PC-9 (cell line): Measurements from ENCODE around the gene COL1A2. TPM values are rescaled to one million over a fixed set of nuclear protein-coding genes. Genes with fewer than 3 reads are reported as not detected.

ENCODE experiments used
- BruUV-seq: library from RNA; stranded (reverse); fragments of 400-500 nt; replicated peaks from 2 replicates; lab custom pipeline; 2021; lab: Mats Ljungman, UMichigan
- CTCF ChIA-PET: fragments of 300-600 bp; sonication (Branson Sonifier 250); formaldehyde crosslinking; loops from one replicate; lab custom pipeline; 2022; ENCODE audit warnings: antibody characterized with exemption; lab: Charles Lee
- POLR2A ChIA-PET: fragments of 300-600 bp; sonication (Branson Sonifier 250); formaldehyde crosslinking; loops from one replicate; lab custom pipeline; 2022; ENCODE audit warnings: antibody characterized with exemption; ENCODE audit not compliant: unreplicated experiment; lab: Charles Lee
- DNase-seq, 2 experiments: peaks; one replicate each; pipeline versions ENCODE4 v3.0.0 to v3.0.0-alpha.2; 2015 to 2022; ENCODE audit warnings: mixed read lengths in 1 of 2
- H2AFZ ChIP-seq: fragments of 200-600 bp; sonication (generic); 2 replicates; pipeline ENCODE4 v1.8.1; 2017; ENCODE audit warnings: antibody characterized with exemption
- H3F3A ChIP-seq: fragments of 200-600 bp; sonication (generic); 2 replicates; pipeline ENCODE4 v1.8.1; 2017; ENCODE audit warnings: antibody characterized with exemption, mild to moderate bottlenecking, low read depth; ENCODE audit not compliant: insufficient read depth
- H3K27ac ChIP-seq: fragments of 200-600 bp; sonication (generic); 2 replicates; pipeline ENCODE4 v1.6.1; 2016; ENCODE audit warnings: mixed run types
- H3K27me3 ChIP-seq: fragments of 200-600 bp; sonication (generic); 2 replicates; pipeline ENCODE4 v1.6.1; 2016; ENCODE audit warnings: low read depth, mixed run types; ENCODE audit not compliant: insufficient read depth
- H3K36me3 ChIP-seq: fragments of 200-600 bp; sonication (generic); 2 replicates; pipeline ENCODE4 v1.6.1; 2016; ENCODE audit warnings: low read depth, mixed run types
- H3K4me1 ChIP-seq: fragments of 200-600 bp; sonication (generic); replicated peaks from 2 replicates; pipeline ENCODE4 v1.6.1; 2016; ENCODE audit warnings: mixed run types; ENCODE audit not compliant: insufficient read depth
- H3K4me2 ChIP-seq: fragments of 200-600 bp; sonication (generic); 2 replicates; pipeline ENCODE4 v1.6.1; 2017; ENCODE audit warnings: mixed run types
- H3K4me3 ChIP-seq: fragments of 200-600 bp; sonication (generic); 2 replicates; pipeline ENCODE4 v1.6.1; 2016; ENCODE audit warnings: mixed run types
- H3K79me2 ChIP-seq: fragments of 200-600 bp; sonication (generic); 2 replicates; pipeline ENCODE4 v1.6.1; 2017; ENCODE audit warnings: low read depth, mixed run types
- H3K9me2 ChIP-seq: fragments of 200-600 bp; sonication (generic); 2 replicates; pipeline ENCODE4 v1.8.1; 2017; ENCODE audit warnings: mild to moderate bottlenecking; ENCODE audit not compliant: insufficient read depth
- H3K9me3 ChIP-seq: fragments of 200-600 bp; sonication (generic); 2 replicates; pipeline ENCODE4 v1.8.1; 2016; ENCODE audit warnings: low read depth; ENCODE audit not compliant: insufficient read depth
- H4K20me1 ChIP-seq: fragments of 200-600 bp; sonication (generic); 2 replicates; pipeline ENCODE4 v1.8.1; 2017; ENCODE audit not compliant: insufficient read depth
- CTCF ChIP-seq: fragments of 200-600 bp; sonication (generic); conservative IDR thresholded peaks from 2 replicates; pipeline ENCODE4 v1.6.1; 2017; ENCODE audit warnings: mixed run types, antibody characterized with exemption, mild to moderate bottlenecking, moderate library complexity
- EZH2 ChIP-seq: fragments of 200-600 bp; sonication (generic); IDR thresholded peaks from 2 replicates; pipeline ENCODE4 v1.8.0; 2017; ENCODE audit warnings: antibody characterized with exemption, low read depth
- intact Hi-C: fragments of 100-400 bp; cut with micrococcal nuclease; formaldehyde crosslinking; loops from one replicate; pipeline ENCODE4 v1.10.0; 2022; ENCODE audit not compliant: unreplicated experiment
- total RNA-seq: library from RNA; stranded (reverse); gene quantifications from 2 replicates; pipeline ENCODE4 v1.2.3, GENCODE V29; 2021

Gene COL1A2
- total RNA-seq, 1 experiment from 2014 or later: not detected

- no peaks in the 10 kb centered on the region for H3K27me3 ChIP-seq
- ChIA-PET CTCF (no interaction called here), POLR2A (no interaction called here)
- H3K4me3 ChIP-seq: no peak overlapping the region
- no peaks in the 10 kb centered on the region for H3K79me2 ChIP-seq
- no peak overlapping the region for H3K4me2 ChIP-seq
- H4K20me1 ChIP-seq: no peaks in the 10 kb centered on the region
- no peaks in the 10 kb centered on the region for H3K4me1 ChIP-seq
- no peaks in the 10 kb centered on the region for H3K36me3 ChIP-seq
- no peak for DNase-seq
- no TSS peak for BruUV-seq
- TF ChIP-seq CTCF (no peak), EZH2 (no peak)
- intact Hi-C loops: no loop called here
- H3K9me3 ChIP-seq: no peaks in the 10 kb centered on the region
- no peaks in the 10 kb centered on the region for H3K9me2 ChIP-seq
- no peaks in the 10 kb centered on the region for H3F3A ChIP-seq
- H3K27ac ChIP-seq: no peak overlapping the region
- no peak overlapping the region for H2AFZ ChIP-seq
Observed at GRCh38 chr7:94380264-94380663, 14.4 kb upstream of the COL1A2 start.

GRCh38 chr7:94382132-94382531 is 12.6 kb upstream of the COL1A2 start:
- POLR2A ChIA-PET: no interaction called here
- CTCF ChIA-PET: no interaction called here
- Histone ChIP-seq H3K36me3 (no peaks in the 10 kb centered on the region), H3K4me3 (no peak overlapping the region), H3K9me3 (no peaks in the 10 kb centered on the region), H3K27ac (no peak overlapping the region), H3F3A (no peaks in the 10 kb centered on the region), H3K4me2 (no peak overlapping the region), H3K4me1 (no peaks in the 10 kb centered on the region), H3K9me2 (no peaks in the 10 kb centered on the region), H4K20me1 (no peaks in the 10 kb centered on the region), H3K79me2 (no peaks in the 10 kb centered on the region), H3K27me3 (no peaks in the 10 kb centered on the region), H2AFZ (no peak overlapping the region)
- BruUV-seq: no TSS peak
- intact Hi-C loops: no loop called here
- no peak for DNase-seq
- no peak for TF ChIP-seq CTCF

DNA sequence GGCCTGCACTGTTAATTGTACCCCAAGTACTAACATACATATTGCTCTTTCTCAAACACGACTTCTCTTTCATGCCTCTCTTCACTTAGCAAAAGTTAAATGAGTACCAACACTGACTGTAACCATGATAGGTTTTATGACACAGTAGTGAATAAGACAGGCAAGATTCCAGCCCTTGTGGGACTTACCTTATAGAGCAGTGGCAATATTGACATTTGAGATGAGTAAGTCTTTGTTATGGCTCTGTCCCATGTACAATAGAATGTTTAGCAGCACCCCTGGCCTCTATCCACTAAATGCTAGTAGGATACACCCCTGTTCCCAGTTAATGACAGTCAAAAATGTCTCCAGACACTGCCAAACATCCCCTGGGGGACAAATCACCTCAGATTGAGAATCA is 11.9 kb upstream of the COL1A2 start:
- Histone ChIP-seq H4K20me1 (no peaks in the 10 kb centered on the region), H3F3A (no peaks in the 10 kb centered on the region), H3K79me2 (no peaks in the 10 kb centered on the region), H3K9me2 (no peaks in the 10 kb centered on the region), H3K27me3 (no peaks in the 10 kb centered on the region), H2AFZ (no peak overlapping the region), H3K4me3 (no peak overlapping the region), H3K4me1 (no peaks in the 10 kb centered on the region), H3K36me3 (no peaks in the 10 kb centered on the region), H3K27ac (no peak overlapping the region), H3K4me2 (no peak overlapping the region), H3K9me3 (no peaks in the 10 kb centered on the region)
- intact Hi-C loops: no loop called here
- POLR2A ChIA-PET: no interaction called here
- no TSS peak for BruUV-seq
- TF ChIP-seq CTCF (no peak), EZH2 (no peak)
- DNase-seq: no peak
- CTCF ChIA-PET: no interaction called here
